ENCODE results near the gene ARL3.
"Not testable (repeated sequence)": the region's sequence is repeated elsewhere in the genome, so short reads cannot be mapped to it uniquely, and the experiment has no call there.

The ARL3 gene

DNA sequence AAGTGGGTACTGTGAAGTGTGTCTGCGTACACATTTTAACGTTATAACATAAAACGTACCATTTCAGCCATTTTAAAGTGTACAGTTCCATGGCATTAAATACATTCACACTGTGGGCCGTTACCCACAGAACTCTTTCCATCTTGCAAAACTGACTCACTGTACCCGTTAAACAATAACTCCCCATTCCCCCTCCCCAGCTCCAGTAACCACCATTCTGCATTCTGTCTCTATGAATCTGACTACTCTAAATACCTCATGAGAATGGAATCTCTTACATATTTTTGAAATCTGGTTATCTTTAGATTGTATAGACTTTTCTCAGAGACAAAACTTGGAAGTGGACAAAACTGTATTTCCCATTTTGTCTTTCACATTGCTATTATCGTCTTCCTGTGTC lies 9.3 kb downstream of the ARL3 start:
- DNase-seq (ENCODE audit: low read depth, low spot score): no peak

DNA sequence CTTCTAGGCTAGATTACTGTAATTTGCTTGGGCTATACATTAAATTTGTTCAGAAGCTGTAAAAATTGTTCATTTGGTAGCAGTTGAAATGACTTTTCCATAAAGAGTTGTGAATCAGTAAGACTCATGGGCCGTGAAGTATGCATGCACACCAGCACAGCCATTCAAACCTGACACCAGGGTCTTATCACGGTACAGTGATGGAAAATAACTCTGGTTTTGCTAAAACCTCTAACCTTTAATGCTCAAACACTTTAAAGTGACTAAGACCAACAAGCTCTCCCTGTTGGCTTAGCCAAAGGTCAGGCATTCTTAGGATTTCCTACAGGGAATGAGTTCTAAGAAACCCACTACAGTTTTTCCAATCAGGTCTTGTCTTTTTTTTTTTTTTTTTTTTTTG lies 11.5 kb downstream of the ARL3 start:
- no peak for DNase-seq (ENCODE audit: low read depth, low spot score)

- no peak for DNase-seq (ENCODE audit: low read depth, low spot score)
Measured at GRCh38 chr10:102701796-102702195, 12.4 kb downstream of the ARL3 start.

GRCh38 chr10:102701272-102701671 lies 12.9 kb downstream of the ARL3 start:
- DNase-seq (ENCODE audit: low read depth, low spot score): no peak

DNA sequence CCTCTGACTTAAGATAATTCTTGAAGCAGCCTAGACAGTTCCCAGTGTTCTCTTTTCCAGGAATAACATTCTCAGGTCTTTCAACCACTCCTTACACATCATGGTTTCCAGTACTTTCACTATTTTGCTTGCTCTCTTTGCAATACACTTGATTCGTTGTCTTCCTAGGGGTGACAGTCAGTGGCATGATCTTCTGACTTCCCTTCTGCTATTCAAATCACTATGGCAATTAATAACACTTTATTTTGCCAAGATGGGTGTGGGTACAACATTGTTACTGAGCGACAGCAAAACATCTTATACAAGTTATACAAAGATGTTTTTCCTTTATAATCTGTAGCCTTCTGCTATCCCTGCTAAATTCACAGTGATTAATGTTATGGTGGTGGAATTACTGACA lies 15.3 kb downstream of the ARL3 start:
- DNase-seq (ENCODE audit: low read depth, low spot score): no peak

DNA sequence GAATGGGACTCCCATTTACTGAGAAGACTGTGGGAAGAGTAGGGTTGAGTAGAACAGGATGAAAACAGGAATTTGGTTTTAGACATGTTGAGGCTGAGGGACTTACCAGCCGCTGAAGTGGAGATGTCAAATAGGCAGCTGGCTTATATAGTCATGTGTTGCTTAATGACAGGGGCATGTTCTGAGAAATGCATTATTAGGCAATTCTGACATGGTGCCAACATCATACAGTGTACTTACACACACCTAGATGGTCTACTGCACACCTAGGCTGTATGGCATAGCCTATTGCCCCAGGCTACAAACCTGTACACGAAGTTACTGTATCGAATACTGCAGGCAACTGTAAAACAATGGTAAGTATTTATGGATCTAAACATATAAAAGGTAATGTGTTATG lies 17.5 kb downstream of the ARL3 start:
- DNase-seq (ENCODE audit: low read depth, low spot score): no peak

DNA sequence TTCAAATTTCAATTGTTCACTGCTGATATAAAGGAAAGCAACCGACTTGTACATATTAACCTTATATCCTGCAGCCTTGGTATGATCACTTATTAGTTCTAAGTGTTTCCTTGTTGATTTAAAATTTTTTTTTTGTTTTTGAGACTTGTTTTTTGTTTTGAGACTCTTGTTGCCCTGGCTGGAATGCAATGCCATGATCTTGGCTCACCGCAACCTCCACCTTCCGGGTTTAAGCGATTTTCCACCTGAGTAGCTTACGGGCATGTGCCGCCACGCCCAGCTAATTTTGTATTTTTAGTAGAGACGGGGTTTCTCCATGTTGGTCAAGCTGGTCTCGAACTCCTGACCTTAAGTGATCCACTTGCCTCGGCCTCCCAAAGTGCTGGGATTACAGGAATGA lies 18.8 kb downstream of the ARL3 start:
- not testable (repeated sequence) for DNase-seq (ENCODE audit: low read depth, low spot score)

DNA sequence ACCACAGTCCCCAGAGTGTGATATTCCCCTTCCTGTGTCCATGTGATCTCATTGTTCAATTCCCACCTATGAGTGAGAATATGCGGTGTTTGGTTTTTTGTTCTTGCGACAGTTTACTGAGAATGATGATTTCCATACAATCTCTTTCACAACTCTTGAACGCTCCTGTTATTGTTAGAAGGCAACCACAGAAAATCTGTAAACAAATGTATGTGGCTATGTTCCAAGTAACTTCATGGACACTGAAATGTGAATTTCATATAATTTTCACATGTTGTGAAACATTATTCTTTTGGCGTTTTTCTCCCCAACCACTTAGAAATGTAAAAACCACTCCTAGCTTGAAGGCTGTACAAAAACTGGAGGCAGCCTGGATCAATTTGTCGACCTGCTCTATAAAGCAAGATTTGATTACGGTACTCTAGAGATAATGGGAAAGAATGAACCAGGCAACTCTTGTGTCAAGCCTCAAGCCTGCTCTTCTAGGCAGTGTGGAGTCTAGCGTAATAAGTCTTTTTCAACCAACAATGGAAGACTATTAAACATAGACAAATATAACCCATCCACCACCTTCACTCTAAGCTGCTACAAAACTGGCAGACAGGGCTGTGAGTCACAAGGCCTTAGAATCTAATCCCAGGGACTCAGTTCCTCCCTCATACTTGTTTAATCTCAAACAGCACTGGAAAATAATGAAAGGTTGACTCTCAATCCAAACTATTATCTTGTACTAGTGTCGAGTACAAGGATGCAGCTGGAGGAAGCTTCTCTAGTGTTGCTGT lies 22.7 kb downstream of the ARL3 start:
- no peak for DNase-seq (ENCODE audit: low read depth, low spot score)

GRCh38 chr10:102683736-102684135 lies 30.5 kb downstream of the ARL3 start:
- no peak for DNase-seq (ENCODE audit: low read depth, low spot score)

DNA sequence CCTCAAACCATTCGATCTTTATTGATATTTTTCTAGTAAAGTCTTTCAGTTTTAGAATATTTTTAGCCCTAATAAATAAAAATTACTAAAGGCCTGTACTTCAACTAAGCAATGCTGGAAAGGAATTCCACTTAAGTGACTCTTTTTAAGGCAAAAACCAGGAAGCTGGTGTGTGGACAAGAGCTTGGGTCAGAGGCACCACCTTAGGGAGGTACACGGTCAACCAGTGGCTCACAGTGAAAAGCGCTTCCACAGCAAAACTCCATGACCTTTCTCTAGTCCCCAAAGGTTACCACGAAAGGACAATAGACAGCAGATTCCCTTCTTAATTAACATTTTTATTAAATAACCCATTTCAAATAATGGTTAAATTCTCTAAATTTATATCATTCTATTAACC lies 31.2 kb downstream of the ARL3 start:
- DNase-seq (ENCODE audit: low read depth, low spot score): no peak

DNA sequence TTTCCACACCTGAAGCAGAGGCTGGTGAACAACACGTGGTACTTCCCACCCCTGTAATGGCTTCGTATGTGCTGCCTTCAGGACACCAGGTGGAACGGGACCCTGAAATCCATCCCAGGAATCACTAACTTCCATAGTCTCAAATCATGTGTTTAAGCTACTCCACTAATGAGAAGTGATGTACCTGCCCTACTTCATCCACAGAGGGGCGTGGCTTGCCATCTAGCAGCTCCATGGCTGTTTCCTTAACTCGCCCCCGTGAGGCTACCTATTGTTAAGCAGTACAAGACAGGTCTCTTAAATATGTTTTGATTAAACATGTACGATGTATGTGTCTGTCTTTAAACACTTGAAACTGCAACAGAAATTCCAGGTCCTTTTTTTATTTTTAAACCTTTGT lies 31.8 kb downstream of the ARL3 start:
- no peak for DNase-seq (ENCODE audit: low read depth, low spot score)

DNA sequence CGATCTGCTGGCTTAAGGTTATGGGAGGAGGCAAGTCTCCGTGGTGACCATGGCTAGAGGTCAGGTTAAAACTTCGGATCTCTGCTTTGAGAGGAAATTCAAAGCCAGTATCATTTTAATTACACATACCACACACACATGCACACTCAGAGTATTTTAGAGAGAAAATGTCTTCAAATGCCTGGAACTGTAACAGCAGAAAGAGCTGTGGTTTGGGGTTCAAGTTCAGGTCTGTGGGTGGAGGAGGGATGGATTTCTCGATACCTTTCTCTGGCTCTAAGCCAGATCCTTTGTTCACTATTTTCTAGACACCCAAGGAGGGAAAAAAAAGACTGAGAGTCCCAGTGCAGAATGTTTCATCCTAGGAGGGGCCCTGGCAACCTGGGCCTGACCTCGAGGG lies 32.5 kb downstream of the ARL3 start:
- DNase-seq (ENCODE audit: low read depth, low spot score): no peak

DNA sequence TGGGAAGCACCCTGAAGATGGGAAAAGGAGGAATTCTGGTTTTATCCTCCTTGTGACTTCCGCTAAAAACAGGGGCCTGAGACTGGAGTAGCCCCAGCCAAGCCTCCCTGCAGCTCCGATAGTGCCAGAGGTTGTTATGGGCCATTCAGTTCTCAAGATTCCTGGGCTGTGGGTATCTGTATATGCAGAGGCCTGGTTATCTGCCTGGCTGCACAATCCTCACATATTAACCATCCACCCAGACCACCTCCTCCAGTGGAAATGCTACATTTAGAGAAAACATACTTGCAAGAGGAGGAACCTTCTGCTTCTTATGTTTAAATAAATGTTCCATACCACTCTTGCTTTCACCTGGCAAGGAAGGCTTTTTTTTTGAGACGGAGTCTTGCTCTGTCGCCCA lies 34.6 kb downstream of the ARL3 start:
- no peak for DNase-seq (ENCODE audit: low read depth, low spot score)

DNA sequence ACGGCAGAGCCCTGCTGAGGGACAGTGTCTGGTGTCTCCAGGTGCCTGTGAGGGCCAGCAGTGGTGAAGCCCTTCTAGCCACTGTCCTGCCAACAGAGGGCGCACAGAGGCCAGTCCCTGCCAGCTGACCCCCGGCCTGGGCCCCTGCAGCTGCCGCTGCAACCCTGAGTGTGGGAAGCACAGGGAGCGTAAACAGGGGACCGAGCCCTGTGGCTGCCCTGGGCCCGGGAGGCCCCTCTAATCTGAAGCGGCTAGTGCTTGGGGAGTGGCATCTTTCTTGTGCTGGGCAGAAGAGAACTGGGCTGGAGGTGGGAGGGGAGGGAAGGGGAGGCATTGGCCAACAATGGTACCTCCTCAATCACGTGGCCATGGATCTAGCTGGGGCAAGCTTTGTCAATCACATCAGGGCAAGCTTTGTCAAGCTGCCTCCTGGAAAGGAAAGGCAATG lies 35.3 kb downstream of the ARL3 start:
- DNase-seq (ENCODE audit: low read depth, low spot score): peak; percentile 38

GRCh38 chr10:102678068-102678400 lies 36.2 kb downstream of the ARL3 start:
- DNase-seq (ENCODE audit: low read depth, low spot score): no peak

DNA sequence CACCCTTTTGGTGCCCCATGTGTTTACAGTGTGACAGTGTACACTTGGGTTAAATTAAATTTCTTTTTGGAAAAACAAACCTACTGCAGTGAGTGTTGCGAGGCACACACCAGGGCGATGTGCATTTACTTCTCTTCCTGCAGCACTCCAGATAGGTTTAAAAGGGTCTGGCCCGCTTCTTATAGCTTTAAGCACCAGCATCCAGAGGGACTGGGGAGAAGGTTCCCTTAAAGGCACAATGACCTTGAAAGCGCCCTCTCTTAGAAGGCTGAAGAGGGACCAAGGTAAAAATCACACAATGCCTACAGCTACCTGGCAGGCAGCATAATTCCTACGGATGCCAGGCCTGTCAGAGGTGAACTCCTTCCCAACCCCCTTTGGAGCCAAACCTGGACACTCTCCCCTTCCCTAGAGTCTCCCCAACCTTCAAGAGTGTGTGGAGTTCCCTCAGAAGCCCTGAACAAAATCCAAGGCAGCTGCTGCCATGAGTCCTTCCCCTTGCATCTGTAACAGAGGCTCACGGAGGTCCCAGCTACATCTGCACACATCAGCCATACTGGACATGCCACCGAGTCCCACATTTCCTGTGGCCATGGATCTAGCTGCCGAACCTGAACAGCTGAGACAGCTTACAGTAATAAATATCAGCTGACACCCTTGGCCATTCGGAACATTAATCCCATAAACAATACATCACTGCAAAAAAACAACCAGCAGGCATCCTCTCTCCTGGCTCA lies 36.7 kb downstream of the ARL3 start:
- DNase-seq (ENCODE audit: low read depth, low spot score): no peak

DNA sequence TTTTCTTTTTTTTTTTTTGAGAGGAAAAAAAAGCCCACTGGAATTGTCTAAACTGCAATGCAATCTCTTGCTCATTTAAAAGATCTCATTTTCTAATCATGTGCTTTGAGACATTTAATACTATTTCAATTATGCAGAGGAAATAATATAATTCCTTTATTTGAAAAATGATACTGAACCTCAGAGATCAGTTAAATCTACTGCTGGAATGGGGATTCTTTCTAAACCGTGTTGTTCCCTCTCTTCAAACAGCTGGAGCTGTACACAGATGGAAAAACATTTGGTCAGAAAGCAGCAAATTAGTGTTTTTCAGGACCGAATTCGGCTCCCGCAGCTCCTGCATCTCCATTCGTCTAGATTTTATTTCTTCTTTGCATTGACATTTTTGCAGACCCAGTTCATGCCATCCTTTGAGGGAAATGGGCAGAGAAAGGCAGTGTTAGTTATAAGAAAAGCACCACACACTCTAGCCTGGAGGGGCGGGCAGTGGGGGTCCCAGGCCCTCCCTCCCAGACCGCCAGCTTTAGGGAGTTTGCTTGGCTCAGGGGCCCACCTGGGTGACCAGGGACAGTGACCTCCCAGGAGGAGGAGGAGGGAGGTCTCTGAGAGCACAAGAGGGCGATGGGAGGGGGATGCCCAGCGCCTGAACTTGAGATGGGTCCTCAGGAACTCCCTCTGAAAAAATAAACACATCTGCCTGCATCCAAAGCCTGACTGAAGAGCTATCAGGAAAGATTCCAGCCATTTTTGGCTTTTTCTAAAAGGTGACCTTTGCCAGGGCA lies 37.5 kb downstream of the ARL3 start:
- DNase-seq (ENCODE audit: low read depth, low spot score): no peak

GRCh38 chr10:102675666-102676533 lies 38.3 kb downstream of the ARL3 start:
- no peak for DNase-seq (ENCODE audit: low read depth, low spot score)

GRCh38 chr10:102675011-102675665 lies 39.1 kb downstream of the ARL3 start:
- no peak for DNase-seq (ENCODE audit: low read depth, low spot score)

DNA sequence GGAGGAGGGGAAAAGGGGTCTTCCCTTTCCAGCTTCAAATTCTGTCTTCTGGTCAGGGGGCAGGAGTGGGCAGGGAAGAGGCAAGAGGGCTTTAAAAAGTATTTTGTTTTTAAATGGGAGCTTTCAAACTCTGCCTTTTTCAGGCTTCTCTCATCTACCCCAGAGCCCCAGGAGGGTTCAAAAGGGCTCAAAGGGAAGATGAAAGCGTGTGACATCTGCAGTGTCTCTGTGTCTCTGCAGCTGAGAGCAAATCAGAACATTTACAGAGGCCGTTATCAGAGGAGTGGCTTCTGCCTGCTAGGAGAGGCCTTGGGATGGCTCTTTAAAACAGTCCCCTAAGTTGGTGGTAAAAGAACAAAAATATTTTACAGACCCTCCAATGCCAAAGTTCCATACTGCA lies 39.6 kb downstream of the ARL3 start:
- DNase-seq (ENCODE audit: low read depth, low spot score): no peak

All from iPS DF 19.7 (cell line).